Stomach (tissue), 4 donors: ENCODE data around the gene SESN2.

ENCODE experiments used
- EP300 ChIP-seq: sonication (generic); formaldehyde crosslinking; IDR thresholded peaks from one replicate; pipeline ENCODE4 v1.6.1; 2017; ENCODE audit warnings: antibody characterized with exemption
- TF ChIP-seq, protein P1 (sequence below), 7 experiments: fragments of 450-650 bp in 4 of 7; fragments of 200-600 bp in 3 of 7; sonication (generic) in 3 of 7; IDR thresholded peaks; one replicate each; pipeline ENCODE4 v1.5.1; 2016 to 2019; ENCODE audit warnings: antibody characterized with exemption in 7 of 7, control low read depth in 2 of 7, mild to moderate bottlenecking in 1 of 7

- TF ChIP-seq, protein P1, sequence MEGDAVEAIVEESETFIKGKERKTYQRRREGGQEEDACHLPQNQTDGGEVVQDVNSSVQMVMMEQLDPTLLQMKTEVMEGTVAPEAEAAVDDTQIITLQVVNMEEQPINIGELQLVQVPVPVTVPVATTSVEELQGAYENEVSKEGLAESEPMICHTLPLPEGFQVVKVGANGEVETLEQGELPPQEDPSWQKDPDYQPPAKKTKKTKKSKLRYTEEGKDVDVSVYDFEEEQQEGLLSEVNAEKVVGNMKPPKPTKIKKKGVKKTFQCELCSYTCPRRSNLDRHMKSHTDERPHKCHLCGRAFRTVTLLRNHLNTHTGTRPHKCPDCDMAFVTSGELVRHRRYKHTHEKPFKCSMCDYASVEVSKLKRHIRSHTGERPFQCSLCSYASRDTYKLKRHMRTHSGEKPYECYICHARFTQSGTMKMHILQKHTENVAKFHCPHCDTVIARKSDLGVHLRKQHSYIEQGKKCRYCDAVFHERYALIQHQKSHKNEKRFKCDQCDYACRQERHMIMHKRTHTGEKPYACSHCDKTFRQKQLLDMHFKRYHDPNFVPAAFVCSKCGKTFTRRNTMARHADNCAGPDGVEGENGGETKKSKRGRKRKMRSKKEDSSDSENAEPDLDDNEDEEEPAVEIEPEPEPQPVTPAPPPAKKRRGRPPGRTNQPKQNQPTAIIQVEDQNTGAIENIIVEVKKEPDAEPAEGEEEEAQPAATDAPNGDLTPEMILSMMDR (IDR thresholded peaks at IDR 0.05): no peak
- TF ChIP-seq EP300: no peak
These were observed 850 bp downstream of the SESN2 start for GRCh38 chr1:28259934-28260802.
